Endothelial cell of umbilical vein (primary cell): Measurements from ENCODE around the gene RANBP1. TPM values are rescaled to one million over a fixed set of nuclear protein-coding genes. Genes with fewer than 3 reads are reported as not detected.

ENCODE experiments used
- BruUV-seq: library from RNA; stranded (reverse); fragments of 400-500 nt; replicated peaks from 2 replicates; lab custom pipeline; 2021; lab: Mats Ljungman, UMichigan
- CTCF ChIA-PET: fragments of 300-600, 350-600 bp; sonication (Branson Sonifier 250); formaldehyde crosslinking; loops from one replicate; lab custom pipeline; 2021; ENCODE audit warnings: antibody characterized with exemption, inconsistent platforms; lab: Charles Lee
- POLR2A ChIA-PET: fragments of 300-600, 350-600 bp; sonication (Branson Sonifier 250); formaldehyde crosslinking; loops from one replicate; lab custom pipeline; 2021; ENCODE audit warnings: antibody characterized with exemption, inconsistent platforms; lab: Charles Lee
- DNase-seq: peaks from one replicate; pipeline ENCODE4 v3.0.0-alpha.2; 2011; ENCODE audit warnings: low read depth, low spot score
- FAIRE-seq: peaks from 2 replicates; lab custom pipeline; 2011; peaks lifted over from hg19 to GRCh38; lab: Jason Lieb, UNC
- H2AFZ ChIP-seq: 2 replicates; pipeline ENCODE4 v1.6.0; 2012; ENCODE audit warnings: low read depth, low read length, control low read depth, inconsistent platforms
- H3K27ac ChIP-seq: 2 replicates; pipeline ENCODE4 v1.5.1; 2011; ENCODE audit warnings: low read depth, mild to moderate bottlenecking, control low read depth, low read length, moderate library complexity; ENCODE audit not compliant: insufficient read depth
- H3K27me3 ChIP-seq, 2 experiments: 2 replicates each; pipeline versions ENCODE4 v1.6.0 to v1.6.1; 2011; ENCODE audit warnings: low read length in 2 of 2, mixed read lengths in 1 of 2; ENCODE audit not compliant: control insufficient read depth in 2 of 2, insufficient read depth in 2 of 2
- H3K36me3 ChIP-seq, 2 experiments: 2 replicates in 1 of 2; 3 replicates in 1 of 2; pipeline ENCODE4 v1.5.1; 2011; ENCODE audit warnings: low read length in 2 of 2, mild to moderate bottlenecking in 1 of 2, moderate library complexity in 1 of 2; ENCODE audit not compliant: control insufficient read depth in 2 of 2, insufficient read depth in 2 of 2; ENCODE audit errors: extremely low read depth in 1 of 2
- H3K4me1 ChIP-seq: 3 replicates; pipeline ENCODE4 v1.5.1; 2011; ENCODE audit warnings: mild to moderate bottlenecking, low read length; ENCODE audit not compliant: control insufficient read depth, insufficient read depth; ENCODE audit errors: extremely low read depth
- H3K4me2 ChIP-seq: 2 replicates; pipeline ENCODE4 v1.6.1; 2011; ENCODE audit warnings: low read length, control low read depth, mixed read lengths; ENCODE audit not compliant: insufficient read depth
- H3K4me3 ChIP-seq, 3 experiments: fragments of 200-600 bp in 1 of 3; sonication (generic), shearing (Covaris generic) in 1 of 3; replicated peaks in 1 of 3; 2 replicates each; pipeline ENCODE4 v1.5.1; 2011 to 2016; ENCODE audit warnings: control low read depth in 3 of 3, low read length in 3 of 3, mild to moderate bottlenecking in 2 of 3, inconsistent platforms in 1 of 3, low read depth in 1 of 3, moderate library complexity in 1 of 3; ENCODE audit not compliant: insufficient read depth in 1 of 3
- H3K79me2 ChIP-seq: 2 replicates; pipeline ENCODE4 v1.6.0; 2012; ENCODE audit warnings: low read length, inconsistent platforms; ENCODE audit not compliant: control insufficient read depth, insufficient read depth
- H3K9ac ChIP-seq: replicated peaks from 2 replicates; pipeline ENCODE3; 2011; ENCODE audit warnings: low read length, control low read depth; ENCODE audit not compliant: insufficient read depth; ENCODE audit errors: extremely low read depth
- H3K9me1 ChIP-seq: replicated peaks from 3 replicates; pipeline ENCODE4 v1.6.0; 2011; ENCODE audit warnings: mild to moderate bottlenecking, low read length; ENCODE audit not compliant: control insufficient read depth, insufficient read depth; ENCODE audit errors: extremely low read depth
- H3K9me3 ChIP-seq: replicated peaks from 2 replicates; pipeline ENCODE4 v1.5.1; 2012; ENCODE audit warnings: low read length, inconsistent platforms; ENCODE audit not compliant: control insufficient read depth, insufficient read depth
- H4K20me1 ChIP-seq: replicated peaks from 2 replicates; pipeline ENCODE3; 2011; ENCODE audit warnings: mild to moderate bottlenecking, low read length; ENCODE audit not compliant: control insufficient read depth, insufficient read depth; ENCODE audit errors: extremely low read depth
- FOS ChIP-seq: IDR thresholded peaks from 2 replicates; pipeline ENCODE4 v1.6.1; 2011; ENCODE audit warnings: mild to moderate bottlenecking, low read length, moderate library complexity, borderline replicate concordance; ENCODE audit not compliant: insufficient read depth
- GATA2 ChIP-seq: IDR thresholded peaks from 2 replicates; pipeline ENCODE4 v1.7.0; 2011; ENCODE audit warnings: low read depth, mild to moderate bottlenecking, moderate library complexity, mixed read lengths, low read length; ENCODE audit not compliant: insufficient read length, insufficient read depth
- MYC ChIP-seq: IDR thresholded peaks from one replicate; pipeline ENCODE4 v1.6.1; 2011; ENCODE audit warnings: mild to moderate bottlenecking, low read depth, low read length
- POLR2A ChIP-seq: IDR thresholded peaks from 2 replicates; pipeline ENCODE4 v1.6.1; 2012; ENCODE audit warnings: low read depth, mild to moderate bottlenecking, control low read depth, low read length
- POLR2AphosphoS5 ChIP-seq: IDR thresholded peaks from 2 replicates; pipeline ENCODE4 v1.6.1; 2012; ENCODE audit warnings: low read depth, mild to moderate bottlenecking, control low read depth, low read length, moderate library complexity; ENCODE audit not compliant: insufficient read depth
- dilution Hi-C: fragments of 300-500 bp; cut with MboI; formaldehyde crosslinking; loops from one replicate; pipeline ENCODE4 v1.15.0; 2019; ENCODE audit warnings: low sequenced_read_pairs; ENCODE audit not compliant: extremely low pct_ligation_motif_present
- intact Hi-C: fragments of 100-400 bp; cut with micrococcal nuclease; formaldehyde crosslinking; loops from one replicate; pipeline ENCODE4 v1.10.0; 2022
- polyA plus RNA-seq, 4 experiments: library from polyadenylated mRNA; depleted of rRNA in 3 of 4; stranded (reverse) in 3 of 4; unstranded in 1 of 4; fragments of >200 nt; gene quantifications; 2 replicates each; pipeline versions ENCODE4 v1.2.1 to v1.2.3, GENCODE V29; 2011 to 2012; ENCODE audit warnings: missing spikeins in 1 of 4
- total RNA-seq: library from RNA; stranded (reverse); gene quantifications from 2 replicates; pipeline ENCODE4 v1.2.3, GENCODE V29; 2021
- TF ChIP-seq, protein P1 (sequence below): IDR thresholded peaks from 2 replicates; pipeline ENCODE4 v1.6.1; 2011; ENCODE audit not compliant: insufficient read depth, insufficient read length
- TF ChIP-seq, protein P2 (sequence below), 2 donors: IDR thresholded peaks; 1 replicate in 1 of 2; 2 replicates in 1 of 2; pipeline ENCODE4 v1.5.1; 2011; ENCODE audit warnings: low read length in 2 of 2, mild to moderate bottlenecking in 2 of 2, moderate library complexity in 2 of 2, control low read depth in 1 of 2, inconsistent platforms in 1 of 2, low read depth in 1 of 2; ENCODE audit not compliant: insufficient read depth in 1 of 2; ENCODE audit errors: extremely low read depth in 1 of 2

The RANBP1 gene
- total and polyA plus RNA-seq, 2 donors (not counting 3 experiments of a cell fraction or from before 2014, with no cell fraction given) = 228 to 247 TPM

DNA sequence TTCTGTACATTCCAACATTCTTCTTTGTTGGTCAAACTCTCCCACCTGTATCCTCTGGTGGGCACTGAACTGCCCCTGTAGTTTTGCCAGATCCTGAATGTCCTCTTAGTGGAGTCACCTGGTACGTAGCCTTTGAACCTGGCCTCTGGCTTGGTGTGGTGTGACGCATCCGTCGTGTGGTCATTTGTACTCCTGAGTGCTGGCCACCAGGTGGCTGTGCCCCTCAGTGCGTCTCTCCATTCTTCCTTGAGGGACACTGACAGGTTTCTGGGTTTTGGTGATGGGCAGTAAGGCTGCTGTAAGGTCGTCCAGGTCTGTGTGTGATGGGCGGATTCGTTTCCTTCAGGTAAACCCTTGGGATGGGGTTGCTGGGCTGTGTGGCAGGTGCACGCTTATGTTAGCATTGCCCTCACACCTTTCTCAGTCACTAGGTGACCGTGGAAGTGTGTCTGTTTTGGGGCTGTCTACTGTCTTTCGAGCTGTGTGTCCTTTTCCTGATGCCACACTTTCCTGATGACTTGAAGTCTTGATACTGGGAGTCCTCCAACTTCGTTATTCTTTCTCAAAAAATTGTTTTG is 13.6 kb upstream of the RANBP1 start:
- no TSS peak for BruUV-seq
- Histone ChIP-seq H3K79me2 (peaks cover 46% of the 10 kb centered on the region), H3K36me3 (peaks cover 28 to 61% of the 10 kb centered on the region in 2 experiments), H3K9me3 (no peaks in the 10 kb centered on the region), H2AFZ (no peak overlapping the region), H3K4me3 (no peak overlapping the region), H3K9me1 (no peaks in the 10 kb centered on the region), H3K4me1 (no peaks in the 10 kb centered on the region), H3K27me3 (no peaks in the 10 kb centered on the region), H4K20me1 (no peaks in the 10 kb centered on the region), H3K9ac (no peak overlapping the region), H3K27ac (no peak overlapping the region), H3K4me2 (no peak overlapping the region)
- TF ChIP-seq, protein P1, sequence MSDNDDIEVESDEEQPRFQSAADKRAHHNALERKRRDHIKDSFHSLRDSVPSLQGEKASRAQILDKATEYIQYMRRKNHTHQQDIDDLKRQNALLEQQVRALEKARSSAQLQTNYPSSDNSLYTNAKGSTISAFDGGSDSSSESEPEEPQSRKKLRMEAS = no peak
- TF ChIP-seq MYC = no peak
- TF ChIP-seq POLR2AphosphoS5 = no peak
- TF ChIP-seq GATA2 = no peak
- no peak for TF ChIP-seq POLR2A
- no peak for TF ChIP-seq FOS
- TF ChIP-seq, protein P2, sequence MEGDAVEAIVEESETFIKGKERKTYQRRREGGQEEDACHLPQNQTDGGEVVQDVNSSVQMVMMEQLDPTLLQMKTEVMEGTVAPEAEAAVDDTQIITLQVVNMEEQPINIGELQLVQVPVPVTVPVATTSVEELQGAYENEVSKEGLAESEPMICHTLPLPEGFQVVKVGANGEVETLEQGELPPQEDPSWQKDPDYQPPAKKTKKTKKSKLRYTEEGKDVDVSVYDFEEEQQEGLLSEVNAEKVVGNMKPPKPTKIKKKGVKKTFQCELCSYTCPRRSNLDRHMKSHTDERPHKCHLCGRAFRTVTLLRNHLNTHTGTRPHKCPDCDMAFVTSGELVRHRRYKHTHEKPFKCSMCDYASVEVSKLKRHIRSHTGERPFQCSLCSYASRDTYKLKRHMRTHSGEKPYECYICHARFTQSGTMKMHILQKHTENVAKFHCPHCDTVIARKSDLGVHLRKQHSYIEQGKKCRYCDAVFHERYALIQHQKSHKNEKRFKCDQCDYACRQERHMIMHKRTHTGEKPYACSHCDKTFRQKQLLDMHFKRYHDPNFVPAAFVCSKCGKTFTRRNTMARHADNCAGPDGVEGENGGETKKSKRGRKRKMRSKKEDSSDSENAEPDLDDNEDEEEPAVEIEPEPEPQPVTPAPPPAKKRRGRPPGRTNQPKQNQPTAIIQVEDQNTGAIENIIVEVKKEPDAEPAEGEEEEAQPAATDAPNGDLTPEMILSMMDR (IDR thresholded peaks at IDR 0.05; ENCODE audit: extremely low read depth in 1 of 2, insufficient read depth in 1 of 2, low read depth in 1 of 2, low read length in 2 of 2) = peak in 1 of 2 donors; percentile 3
- dilution Hi-C loops (no loop called here), intact Hi-C loops (no loop called here)
- no peak for FAIRE-seq
- no peak for DNase-seq
- ChIA-PET POLR2A (interaction anchor here (0.7 kb wide), 1 partner anchor 8 kb away, joined by 3 read pairs; no protein-coding TSS in a partner anchor), CTCF (no interaction called here)
